Endothelial cell of umbilical vein (primary cell): Measurements from ENCODE around the gene XRN2. TPM values are rescaled to one million over a fixed set of nuclear protein-coding genes. Genes with fewer than 3 reads are reported as not detected.

ENCODE experiments used
- BruUV-seq: library from RNA; stranded (reverse); fragments of 400-500 nt; replicated peaks from 2 replicates; lab custom pipeline; 2021; lab: Mats Ljungman, UMichigan
- CTCF ChIA-PET: fragments of 300-600, 350-600 bp; sonication (Branson Sonifier 250); formaldehyde crosslinking; loops from one replicate; lab custom pipeline; 2021; ENCODE audit warnings: antibody characterized with exemption, inconsistent platforms; lab: Charles Lee
- POLR2A ChIA-PET: fragments of 300-600, 350-600 bp; sonication (Branson Sonifier 250); formaldehyde crosslinking; loops from one replicate; lab custom pipeline; 2021; ENCODE audit warnings: antibody characterized with exemption, inconsistent platforms; lab: Charles Lee
- DNase-seq: peaks from one replicate; pipeline ENCODE4 v3.0.0-alpha.2; 2011; ENCODE audit warnings: low read depth, low spot score
- FAIRE-seq: peaks from 2 replicates; lab custom pipeline; 2011; peaks lifted over from hg19 to GRCh38; lab: Jason Lieb, UNC
- H2AFZ ChIP-seq: 2 replicates; pipeline ENCODE4 v1.6.0; 2012; ENCODE audit warnings: low read depth, low read length, control low read depth, inconsistent platforms
- H3K27ac ChIP-seq: 2 replicates; pipeline ENCODE4 v1.5.1; 2011; ENCODE audit warnings: low read depth, mild to moderate bottlenecking, control low read depth, low read length, moderate library complexity; ENCODE audit not compliant: insufficient read depth
- H3K27me3 ChIP-seq, 2 experiments: 2 replicates each; pipeline versions ENCODE4 v1.6.0 to v1.6.1; 2011; ENCODE audit warnings: low read length in 2 of 2, mixed read lengths in 1 of 2; ENCODE audit not compliant: control insufficient read depth in 2 of 2, insufficient read depth in 2 of 2
- H3K36me3 ChIP-seq, 2 experiments: 2 replicates in 1 of 2; 3 replicates in 1 of 2; pipeline ENCODE4 v1.5.1; 2011; ENCODE audit warnings: low read length in 2 of 2, mild to moderate bottlenecking in 1 of 2, moderate library complexity in 1 of 2; ENCODE audit not compliant: control insufficient read depth in 2 of 2, insufficient read depth in 2 of 2; ENCODE audit errors: extremely low read depth in 1 of 2
- H3K4me1 ChIP-seq: 3 replicates; pipeline ENCODE4 v1.5.1; 2011; ENCODE audit warnings: mild to moderate bottlenecking, low read length; ENCODE audit not compliant: control insufficient read depth, insufficient read depth; ENCODE audit errors: extremely low read depth
- H3K4me2 ChIP-seq: 2 replicates; pipeline ENCODE4 v1.6.1; 2011; ENCODE audit warnings: low read length, control low read depth, mixed read lengths; ENCODE audit not compliant: insufficient read depth
- H3K4me3 ChIP-seq, 3 experiments: fragments of 200-600 bp in 1 of 3; sonication (generic), shearing (Covaris generic) in 1 of 3; replicated peaks in 1 of 3; 2 replicates each; pipeline ENCODE4 v1.5.1; 2011 to 2016; ENCODE audit warnings: control low read depth in 3 of 3, low read length in 3 of 3, mild to moderate bottlenecking in 2 of 3, inconsistent platforms in 1 of 3, low read depth in 1 of 3, moderate library complexity in 1 of 3; ENCODE audit not compliant: insufficient read depth in 1 of 3
- H3K79me2 ChIP-seq: 2 replicates; pipeline ENCODE4 v1.6.0; 2012; ENCODE audit warnings: low read length, inconsistent platforms; ENCODE audit not compliant: control insufficient read depth, insufficient read depth
- H3K9ac ChIP-seq: replicated peaks from 2 replicates; pipeline ENCODE3; 2011; ENCODE audit warnings: low read length, control low read depth; ENCODE audit not compliant: insufficient read depth; ENCODE audit errors: extremely low read depth
- H3K9me1 ChIP-seq: replicated peaks from 3 replicates; pipeline ENCODE4 v1.6.0; 2011; ENCODE audit warnings: mild to moderate bottlenecking, low read length; ENCODE audit not compliant: control insufficient read depth, insufficient read depth; ENCODE audit errors: extremely low read depth
- H3K9me3 ChIP-seq: replicated peaks from 2 replicates; pipeline ENCODE4 v1.5.1; 2012; ENCODE audit warnings: low read length, inconsistent platforms; ENCODE audit not compliant: control insufficient read depth, insufficient read depth
- H4K20me1 ChIP-seq: replicated peaks from 2 replicates; pipeline ENCODE3; 2011; ENCODE audit warnings: mild to moderate bottlenecking, low read length; ENCODE audit not compliant: control insufficient read depth, insufficient read depth; ENCODE audit errors: extremely low read depth
- EZH2 ChIP-seq: IDR thresholded peaks from 2 replicates; pipeline ENCODE4 v1.6.1; 2012; ENCODE audit warnings: borderline replicate concordance, low read depth, mild to moderate bottlenecking, moderate library complexity, low read length, inconsistent platforms; ENCODE audit not compliant: severe bottlenecking
- FOS ChIP-seq: IDR thresholded peaks from 2 replicates; pipeline ENCODE4 v1.6.1; 2011; ENCODE audit warnings: mild to moderate bottlenecking, low read length, moderate library complexity, borderline replicate concordance; ENCODE audit not compliant: insufficient read depth
- GATA2 ChIP-seq: IDR thresholded peaks from 2 replicates; pipeline ENCODE4 v1.7.0; 2011; ENCODE audit warnings: low read depth, mild to moderate bottlenecking, moderate library complexity, mixed read lengths, low read length; ENCODE audit not compliant: insufficient read length, insufficient read depth
- JUN ChIP-seq: IDR thresholded peaks from 2 replicates; pipeline ENCODE4 v1.6.1; 2011; ENCODE audit warnings: borderline replicate concordance, low read depth; ENCODE audit not compliant: insufficient read length, insufficient read depth
- MAX ChIP-seq: IDR thresholded peaks from 2 replicates; pipeline ENCODE4 v1.6.1; 2011; ENCODE audit not compliant: insufficient read depth, insufficient read length
- MYC ChIP-seq: IDR thresholded peaks from one replicate; pipeline ENCODE4 v1.6.1; 2011; ENCODE audit warnings: mild to moderate bottlenecking, low read depth, low read length
- POLR2A ChIP-seq: IDR thresholded peaks from 2 replicates; pipeline ENCODE4 v1.6.1; 2012; ENCODE audit warnings: low read depth, mild to moderate bottlenecking, control low read depth, low read length
- POLR2AphosphoS5 ChIP-seq: IDR thresholded peaks from 2 replicates; pipeline ENCODE4 v1.6.1; 2012; ENCODE audit warnings: low read depth, mild to moderate bottlenecking, control low read depth, low read length, moderate library complexity; ENCODE audit not compliant: insufficient read depth
- dilution Hi-C: fragments of 300-500 bp; cut with MboI; formaldehyde crosslinking; loops from one replicate; pipeline ENCODE4 v1.15.0; 2019; ENCODE audit warnings: low sequenced_read_pairs; ENCODE audit not compliant: extremely low pct_ligation_motif_present
- intact Hi-C: fragments of 100-400 bp; cut with micrococcal nuclease; formaldehyde crosslinking; loops from one replicate; pipeline ENCODE4 v1.10.0; 2022
- polyA plus RNA-seq, 4 experiments: library from polyadenylated mRNA; depleted of rRNA in 3 of 4; stranded (reverse) in 3 of 4; unstranded in 1 of 4; fragments of >200 nt; gene quantifications; 2 replicates each; pipeline versions ENCODE4 v1.2.1 to v1.2.3, GENCODE V29; 2011 to 2012; ENCODE audit warnings: missing spikeins in 1 of 4
- total RNA-seq: library from RNA; stranded (reverse); gene quantifications from 2 replicates; pipeline ENCODE4 v1.2.3, GENCODE V29; 2021
- TF ChIP-seq, protein P1 (sequence below), 2 donors: IDR thresholded peaks; 1 replicate in 1 of 2; 2 replicates in 1 of 2; pipeline ENCODE4 v1.5.1; 2011; ENCODE audit warnings: low read length in 2 of 2, mild to moderate bottlenecking in 2 of 2, moderate library complexity in 2 of 2, control low read depth in 1 of 2, inconsistent platforms in 1 of 2, low read depth in 1 of 2; ENCODE audit not compliant: insufficient read depth in 1 of 2; ENCODE audit errors: extremely low read depth in 1 of 2

Gene XRN2
- total and polyA plus RNA-seq, 2 donors (not counting 3 experiments of a cell fraction or from before 2014, with no cell fraction given) = 32.3 to 66.6 TPM

DNA sequence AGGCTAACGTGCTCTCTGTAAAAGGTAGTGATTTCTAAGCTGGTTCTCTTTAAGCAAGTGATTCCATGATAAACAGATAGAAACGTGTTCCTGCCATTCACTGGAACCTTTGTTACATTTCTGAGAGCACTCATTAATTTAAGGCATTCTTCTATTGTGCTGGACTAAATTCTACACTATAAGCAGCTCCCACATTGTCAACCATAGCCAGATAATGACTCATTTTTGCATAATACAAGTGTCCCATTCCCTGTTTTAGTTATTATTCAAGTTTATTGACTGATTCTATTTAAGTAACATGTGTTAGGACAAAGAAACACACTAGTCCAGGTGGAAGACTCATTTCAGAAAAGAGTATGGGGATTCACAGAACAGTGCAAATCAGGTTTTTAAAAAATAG is 13.5 kb upstream of the XRN2 start:
- dilution Hi-C loops = no loop called here
- no TSS peak for BruUV-seq

More for the DNA sequence above, 13.5 kb upstream of the XRN2 start:
- Histone ChIP-seq H3K4me1 (no peaks in the 10 kb centered on the region), H3K36me3 (no peaks in the 10 kb centered on the region), H3K4me3 (no peak overlapping the region), H3K27ac (no peak overlapping the region), H3K9me3 (no peaks in the 10 kb centered on the region), H3K79me2 (no peaks in the 10 kb centered on the region), H3K9me1 (no peaks in the 10 kb centered on the region), H4K20me1 (no peaks in the 10 kb centered on the region), H2AFZ (no peak overlapping the region), H3K9ac (no peak overlapping the region), H3K27me3 (peaks cover 4 to 5% of the 10 kb centered on the region in 2 experiments), H3K4me2 (no peak overlapping the region)
- intact Hi-C loops = no loop called here
- TF ChIP-seq POLR2A (no peak), MYC (no peak), POLR2AphosphoS5 (no peak), MAX (no peak), FOS (no peak), GATA2 (no peak), JUN (no peak), EZH2 (no peak)
- TF ChIP-seq, protein P1, sequence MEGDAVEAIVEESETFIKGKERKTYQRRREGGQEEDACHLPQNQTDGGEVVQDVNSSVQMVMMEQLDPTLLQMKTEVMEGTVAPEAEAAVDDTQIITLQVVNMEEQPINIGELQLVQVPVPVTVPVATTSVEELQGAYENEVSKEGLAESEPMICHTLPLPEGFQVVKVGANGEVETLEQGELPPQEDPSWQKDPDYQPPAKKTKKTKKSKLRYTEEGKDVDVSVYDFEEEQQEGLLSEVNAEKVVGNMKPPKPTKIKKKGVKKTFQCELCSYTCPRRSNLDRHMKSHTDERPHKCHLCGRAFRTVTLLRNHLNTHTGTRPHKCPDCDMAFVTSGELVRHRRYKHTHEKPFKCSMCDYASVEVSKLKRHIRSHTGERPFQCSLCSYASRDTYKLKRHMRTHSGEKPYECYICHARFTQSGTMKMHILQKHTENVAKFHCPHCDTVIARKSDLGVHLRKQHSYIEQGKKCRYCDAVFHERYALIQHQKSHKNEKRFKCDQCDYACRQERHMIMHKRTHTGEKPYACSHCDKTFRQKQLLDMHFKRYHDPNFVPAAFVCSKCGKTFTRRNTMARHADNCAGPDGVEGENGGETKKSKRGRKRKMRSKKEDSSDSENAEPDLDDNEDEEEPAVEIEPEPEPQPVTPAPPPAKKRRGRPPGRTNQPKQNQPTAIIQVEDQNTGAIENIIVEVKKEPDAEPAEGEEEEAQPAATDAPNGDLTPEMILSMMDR (IDR thresholded peaks at IDR 0.05; ENCODE audit: extremely low read depth in 1 of 2, insufficient read depth in 1 of 2, low read depth in 1 of 2, low read length in 2 of 2) = no peak
- no peak for FAIRE-seq
- ChIA-PET CTCF (interaction anchor here (1.2 kb wide), 1 partner anchor 54 kb away, joined by 3 read pairs; no protein-coding TSS in a partner anchor), POLR2A (no interaction called here)
- no peak for DNase-seq
